Upper lobe of left lung (tissue), 4 donors: ENCODE measurements around the gene GNS.

Experiments
- CTCF ChIP-seq, 6 experiments: fragments of 450-650 bp in 4 of 6; fragments of 200-600 bp in 2 of 6; sonication (generic) in 2 of 6; IDR thresholded peaks; one replicate each; pipeline ENCODE4 v1.5.1; 2016 to 2019; ENCODE audit warnings: antibody characterized with exemption in 6 of 6
- POLR2A ChIP-seq, 4 donors: fragments of 450-650 bp; IDR thresholded peaks; one replicate each; pipeline ENCODE4 v1.5.1; 2016 to 2017; ENCODE audit warnings: antibody characterized with exemption in 4 of 4, mild to moderate bottlenecking in 2 of 4

- TF ChIP-seq CTCF (IDR thresholded peaks at IDR 0.05) (no peak), POLR2A (IDR thresholded peaks at IDR 0.05) (no peak)
These were observed 31.0 kb upstream of the GNS start for GRCh38 chr12:64790166-64790565.
